ENCODE measurements around the gene ZNF431.

ZNF431 gene

DNA sequence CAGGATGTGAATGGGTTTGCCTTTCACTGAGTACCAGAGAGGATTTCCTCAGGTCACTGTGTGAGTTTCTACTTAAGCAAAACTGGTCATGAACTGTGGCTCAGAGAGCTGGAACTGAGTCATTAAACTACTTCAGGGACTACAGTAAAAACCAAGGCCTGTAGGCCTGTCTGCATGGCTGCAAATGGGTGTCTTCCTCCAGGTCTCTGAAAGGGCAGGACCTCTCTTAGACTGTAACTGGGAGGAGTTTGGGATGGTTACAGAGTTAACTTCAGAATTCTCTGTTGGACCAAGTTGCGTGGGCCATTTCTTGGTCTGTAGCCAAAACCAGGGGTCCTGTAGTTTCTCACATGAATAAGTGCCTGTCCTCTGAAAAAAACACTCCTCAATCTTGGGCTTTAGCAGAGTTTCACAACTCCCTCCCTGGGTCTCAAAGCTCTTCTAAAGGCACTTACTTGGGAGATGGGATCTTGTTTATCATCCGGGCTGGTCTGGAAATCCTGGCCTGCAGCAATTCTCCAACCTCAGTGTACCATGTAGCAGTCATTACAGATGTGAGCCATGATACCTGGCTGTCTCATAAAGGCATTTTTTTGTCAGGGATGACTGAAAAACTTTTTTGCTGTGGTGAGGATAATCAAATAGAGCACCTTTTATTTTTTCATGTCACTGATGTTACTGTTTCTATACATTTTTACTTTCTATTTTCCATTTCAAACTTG is 40.2 kb upstream of the ZNF431 start:
- Histone ChIP-seq H3K36me3 (ENCODE audit: control insufficient read depth, insufficient read depth, low read length) (no peaks in the 10 kb centered on the region), H3K9ac (no peak overlapping the region), H3K4me2 (ENCODE audit: low read length) (no peak overlapping the region), H3K27ac (no peak overlapping the region), H3K4me1 (peaks cover 3% of the 10 kb centered on the region), H3K9me3 (ENCODE audit: control insufficient read depth, low read length) (no peaks in the 10 kb centered on the region), H3K27me3 (ENCODE audit: control insufficient read depth, insufficient read depth, low read length) (no peaks in the 10 kb centered on the region), H2AFZ (peak overlapping the region; percentile 16), H3K79me2 (peaks cover 2% of the 10 kb centered on the region), H3K4me3 (ENCODE audit: low read depth, low read length) (no peak overlapping the region)
- no peak for TF ChIP-seq CTCF (IDR thresholded peaks at IDR 0.05)

GRCh38 chr19:21109116-21109515 is 32.7 kb upstream of the ZNF431 start:
- Histone ChIP-seq H3K27me3 (ENCODE audit: control insufficient read depth, insufficient read depth, low read length) (no peaks in the 10 kb centered on the region), H3K79me2 (peaks cover 8% of the 10 kb centered on the region), H3K4me3 (ENCODE audit: low read depth, low read length) (no peak overlapping the region), H3K9ac (no peak overlapping the region), H3K9me3 (ENCODE audit: control insufficient read depth, low read length) (no peaks in the 10 kb centered on the region), H3K4me2 (ENCODE audit: low read length) (no peak overlapping the region), H3K27ac (no peak overlapping the region), H3K36me3 (ENCODE audit: control insufficient read depth, insufficient read depth, low read length) (no peaks in the 10 kb centered on the region), H2AFZ (no peak overlapping the region), H3K4me1 (no peaks in the 10 kb centered on the region)
- TF ChIP-seq CTCF (IDR thresholded peaks at IDR 0.05), result no peak

GRCh38 chr19:21110183-21110582 is 31.7 kb upstream of the ZNF431 start:
- Histone ChIP-seq H3K79me2 (peaks cover 8% of the 10 kb centered on the region), H3K27ac (no peak overlapping the region), H3K4me2 (ENCODE audit: low read length) (no peak overlapping the region), H3K9me3 (ENCODE audit: control insufficient read depth, low read length) (no peaks in the 10 kb centered on the region), H3K9ac (no peak overlapping the region), H3K27me3 (ENCODE audit: control insufficient read depth, insufficient read depth, low read length) (no peaks in the 10 kb centered on the region), H3K36me3 (ENCODE audit: control insufficient read depth, insufficient read depth, low read length) (no peaks in the 10 kb centered on the region), H3K4me3 (ENCODE audit: low read depth, low read length) (no peak overlapping the region), H2AFZ (no peak overlapping the region), H3K4me1 (no peaks in the 10 kb centered on the region)
- TF ChIP-seq CTCF (IDR thresholded peaks at IDR 0.05), result no peak

DNA sequence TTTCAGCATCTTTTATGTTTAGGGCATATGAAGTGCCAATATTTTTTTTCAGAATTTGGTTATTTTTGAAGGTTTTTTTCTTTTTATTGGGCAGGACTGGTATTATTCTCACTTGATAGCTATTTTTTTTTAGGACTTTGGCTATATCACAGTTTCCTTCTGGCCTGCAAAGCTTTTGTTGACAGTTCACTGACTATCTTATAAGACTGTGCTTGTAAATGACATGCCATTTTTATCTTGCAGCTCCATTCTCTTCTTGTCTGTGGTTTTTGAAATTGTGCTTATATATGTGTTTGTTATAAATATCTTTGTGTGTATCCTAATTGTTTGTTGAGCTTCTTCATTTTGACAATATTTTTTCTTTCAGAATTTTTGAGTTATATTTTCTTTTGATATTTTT is 26.4 kb upstream of the ZNF431 start:
- Histone ChIP-seq H3K9ac (no peak overlapping the region), H2AFZ (no peak overlapping the region), H3K79me2 (peaks cover 8% of the 10 kb centered on the region), H3K4me3 (ENCODE audit: low read depth, low read length) (no peak overlapping the region), H3K4me1 (no peaks in the 10 kb centered on the region), H3K27ac (no peak overlapping the region), H3K27me3 (ENCODE audit: control insufficient read depth, insufficient read depth, low read length) (no peaks in the 10 kb centered on the region), H3K36me3 (ENCODE audit: control insufficient read depth, insufficient read depth, low read length) (no peaks in the 10 kb centered on the region), H3K4me2 (ENCODE audit: low read length) (no peak overlapping the region), H3K9me3 (ENCODE audit: control insufficient read depth, low read length) (no peaks in the 10 kb centered on the region)
- no peak for TF ChIP-seq CTCF (IDR thresholded peaks at IDR 0.05)

Measured in parathyroid adenoma (tissue), 2 donors.